ENCODE results near the gene PHGDH. TPM values are rescaled to one million over a fixed set of nuclear protein-coding genes. Genes with fewer than 3 reads are reported as not detected.

Gene PHGDH
- total RNA-seq, 6 experiments from 2014 or later, result 56.4 to 109 (median 87.0) TPM

- H3K4me1 Mint-ChIP-seq (ENCODE audit: low read depth), result peaks cover 34% of the 10 kb centered on the region
- H3K4me3 Mint-ChIP-seq, result peak overlapping the region; percentile 97
- H3K27me3 Mint-ChIP-seq (ENCODE audit: insufficient read depth), result peaks cover 9% of the 10 kb centered on the region
- H3K36me3 Mint-ChIP-seq (ENCODE audit: low read depth), result no peaks in the 10 kb centered on the region
- H3K27ac Mint-ChIP-seq, result peak overlapping the region; percentile 82
- no peak for TF ChIP-seq CTCF (IDR thresholded peaks at IDR 0.05)
- peak; percentile 60 for DNase-seq
- H3K9me3 Mint-ChIP-seq, result no peaks in the 10 kb centered on the region
Measured at GRCh38 chr1:119712342-119713038, 756 bp downstream of the PHGDH start.

GRCh38 chr1:119713039-119713748 is 1.5 kb downstream of the PHGDH start:
- peak overlapping the region; percentile 89 for H3K4me3 Mint-ChIP-seq
- peaks cover 9% of the 10 kb centered on the region for H3K27me3 Mint-ChIP-seq (ENCODE audit: insufficient read depth)
- no peaks in the 10 kb centered on the region for H3K9me3 Mint-ChIP-seq
- peaks cover 34% of the 10 kb centered on the region for H3K4me1 Mint-ChIP-seq (ENCODE audit: low read depth)
- TF ChIP-seq CTCF (IDR thresholded peaks at IDR 0.05), result no peak
- peak; percentile 10 for DNase-seq
- H3K27ac Mint-ChIP-seq, result peak overlapping the region; percentile 81
- no peaks in the 10 kb centered on the region for H3K36me3 Mint-ChIP-seq (ENCODE audit: low read depth)

GRCh38 chr1:119713749-119714456 is 2.2 kb downstream of the PHGDH start:
- H3K27me3 Mint-ChIP-seq (ENCODE audit: insufficient read depth), result peaks cover 8% of the 10 kb centered on the region
- no peaks in the 10 kb centered on the region for H3K9me3 Mint-ChIP-seq
- H3K36me3 Mint-ChIP-seq (ENCODE audit: low read depth), result no peaks in the 10 kb centered on the region
- DNase-seq, result no peak
- peak overlapping the region; percentile 89 for H3K4me3 Mint-ChIP-seq
- peak overlapping the region; percentile 81 for H3K27ac Mint-ChIP-seq
- TF ChIP-seq CTCF (IDR thresholded peaks at IDR 0.05), result no peak
- H3K4me1 Mint-ChIP-seq (ENCODE audit: low read depth), result peaks cover 34% of the 10 kb centered on the region

GRCh38 chr1:119714583-119714982 is 2.8 kb downstream of the PHGDH start:
- Mint-ChIP-seq H3K9me3 (no peaks in the 10 kb centered on the region), H3K27ac (no peak overlapping the region), H3K36me3 (ENCODE audit: low read depth) (no peaks in the 10 kb centered on the region), H3K27me3 (ENCODE audit: insufficient read depth) (peaks cover 5% of the 10 kb centered on the region; the same call in 1 of the 2 replicates), H3K4me3 (peak overlapping the region; percentile 89), H3K4me1 (ENCODE audit: low read depth) (peaks cover 34% of the 10 kb centered on the region)
- no peak for DNase-seq
- no peak for TF ChIP-seq CTCF (IDR thresholded peaks at IDR 0.05)

- H3K4me3 Mint-ChIP-seq, result no peak overlapping the region
- DNase-seq, result no peak
- no peaks in the 10 kb centered on the region for H3K9me3 Mint-ChIP-seq
- no peak overlapping the region for H3K27ac Mint-ChIP-seq
- no peak for TF ChIP-seq CTCF (IDR thresholded peaks at IDR 0.05)
- H3K27me3 Mint-ChIP-seq (ENCODE audit: insufficient read depth), result no peaks in the 10 kb centered on the region
- H3K4me1 Mint-ChIP-seq (ENCODE audit: low read depth), result peaks cover 34% of the 10 kb centered on the region
- no peaks in the 10 kb centered on the region for H3K36me3 Mint-ChIP-seq (ENCODE audit: low read depth)
Measured at GRCh38 chr1:119715542-119715941, 3.8 kb downstream of the PHGDH start.

Measured in HFFc6 (cell line).